Spleen (tissue), 11 donors: ENCODE data around the gene CGREF1. TPM values are rescaled to one million over a fixed set of nuclear protein-coding genes. Genes with fewer than 3 reads are reported as not detected.
"Not testable (repeated sequence)": the region's sequence is repeated elsewhere in the genome, so short reads cannot be mapped to it uniquely, and the experiment has no call there.

Source experiments
- DNase-seq: peaks from one replicate; pipeline ENCODE4 v3.0.0-alpha.2; 2020
- H3K27ac ChIP-seq, 8 donors: fragments of 200-600 bp; sonication (generic) in 7 of 8; 1 replicate in 4 of 8; 2 replicates in 4 of 8; pipeline versions ENCODE4 v1.5.0 to v1.8.0; 2016 to 2021; ENCODE audit warnings: inconsistent platforms in 4 of 8, mild to moderate bottlenecking in 4 of 8, moderate library complexity in 1 of 8
- H3K27me3 ChIP-seq, 7 donors: fragments of 200-600 bp; sonication (generic) in 6 of 7; replicated peaks in 1 of 7; 1 replicate in 4 of 7; 2 replicates in 3 of 7; pipeline versions ENCODE4 v1.5.0 to v1.8.0; 2016 to 2021; ENCODE audit warnings: inconsistent platforms in 3 of 7, mild to moderate bottlenecking in 1 of 7
- H3K36me3 ChIP-seq, 6 donors: fragments of 200-600 bp; sonication (generic) in 5 of 6; 1 replicate in 4 of 6; 2 replicates in 2 of 6; pipeline versions ENCODE4 v1.5.0 to v1.8.0; 2016 to 2021; ENCODE audit warnings: inconsistent platforms in 2 of 6
- H3K4me1 ChIP-seq, 6 donors: fragments of 200-600 bp; sonication (generic) in 5 of 6; 1 replicate in 3 of 6; 2 replicates in 3 of 6; pipeline versions ENCODE4 v1.5.0 to v1.8.0; 2016 to 2021; ENCODE audit warnings: inconsistent platforms in 3 of 6
- H3K4me3 ChIP-seq, 8 donors: fragments of 200-600 bp; sonication (generic) in 7 of 8; 1 replicate in 4 of 8; 2 replicates in 4 of 8; pipeline versions ENCODE4 v1.5.0 to v1.8.0; 2016 to 2021; ENCODE audit warnings: inconsistent platforms in 4 of 8, mild to moderate bottlenecking in 4 of 8, moderate library complexity in 2 of 8
- H3K9me3 ChIP-seq, 8 donors: fragments of 200-600 bp; sonication (generic) in 7 of 8; 1 replicate in 4 of 8; 2 replicates in 4 of 8; pipeline versions ENCODE4 v1.5.0 to v1.8.0; 2016 to 2021; ENCODE audit warnings: inconsistent platforms in 4 of 8
- CTCF ChIP-seq, 11 experiments: fragments of 200-600 bp in 7 of 11; fragments of 450-650 bp in 4 of 11; sonication (generic) in 4 of 11; IDR thresholded peaks in 8 of 11; conservative IDR thresholded peaks in 3 of 11; 1 replicate in 7 of 11; 2 replicates in 4 of 11; pipeline versions ENCODE4 v1.4.0 to v1.8.0; 2016 to 2021; ENCODE audit warnings: antibody characterized with exemption in 11 of 11, inconsistent platforms in 4 of 11, mild to moderate bottlenecking in 1 of 11
- POLR2A ChIP-seq, 3 donors: fragments of 450-650 bp; IDR thresholded peaks; one replicate each; pipeline ENCODE4 v1.5.1; 2017; ENCODE audit warnings: antibody characterized with exemption in 3 of 3, mild to moderate bottlenecking in 1 of 3
- POLR2AphosphoS5 ChIP-seq, 3 donors: sonication (generic); formaldehyde crosslinking; IDR thresholded peaks; one replicate each; pipeline ENCODE4 v1.5.1; 2017; ENCODE audit warnings: antibody characterized with exemption in 3 of 3
- WGBS, 5 donors: extraction: QIAGEN DNeasy Blood & Tissue Kit in 3 of 5; methylation state at CpG; one replicate each; pipeline versions ENCODE4 v1.1.5 to v1.1.7; 2013 to 2018; 5-methylcytosine and 5-hydroxymethylcytosine counted together
- intact Hi-C: fragments of 100-400 bp; cut with DNase I; formaldehyde crosslinking; loops from one replicate; pipeline ENCODE4 v1.15.0; 2023; ENCODE audit warnings: low total_unique reads
- polyA plus RNA-seq, 3 donors: library from polyadenylated mRNA; stranded (reverse); fragments of 200-250 nt; gene quantifications; one replicate each; pipeline ENCODE4 v1.2.1, GENCODE V29; 2013
- total RNA-seq, 7 donors: library from RNA; depleted of rRNA in 3 of 7; stranded (reverse); fragments of >200 nt in 3 of 7; fragmentation: NEBNext Ultra II Directional in 4 of 7; extraction: Animal tissue kit (Norgen Biotek cat#: 25700) in 4 of 7; gene quantifications; one replicate each; pipeline versions ENCODE4 v1.1.0 to v1.2.1, GENCODE V29; 2016 to 2021
- donor health status: healthy with polysubstance abuse.
- donor health status: DM: no; HTN: no; CAD: no; lungs with moderate emphysema.
- donor health status: DM: no; HTN: no; CAD: no.
- donor health status: Bipolar disorder and iron deficiency.
- donor health status: healthy.
- donor health status: DM: no; HTN: no; CAD: no.
- donor health status: DM: yes; HTN: yes; CAD: no.

CGREF1 gene
- total and polyA plus RNA-seq, 10 donors, result 0.17 to 0.82 (median 0.46) TPM; not detected in 3

GRCh38 chr2:27121906-27122305, 3.0 kb upstream of the CGREF1 start:
- TF ChIP-seq POLR2AphosphoS5 (IDR thresholded peaks at IDR 0.05), result no peak
- TF ChIP-seq POLR2A (IDR thresholded peaks at IDR 0.05), result no peak
- Histone ChIP-seq H3K4me1 (peaks cover 0 to 35% (median 23%) of the 10 kb centered on the region in 6 donors), H3K27ac (no peak overlapping the region), H3K4me3 (no peak overlapping the region), H3K27me3 (peaks cover 0 to 39% (median 22%) of the 10 kb centered on the region in 7 donors), H3K36me3 (no peaks in the 10 kb centered on the region), H3K9me3 (no peaks in the 10 kb centered on the region)
- 55 to 74% (median 61%) methylated on average over 2 of the region's 2 CpGs for WGBS, 5 donors
- DNase-seq, result peak; percentile 14
- intact Hi-C loops, result no loop called here

GRCh38 chr2:27119330-27119670, 372 bp upstream of the CGREF1 start:
- Histone ChIP-seq H3K27me3 (peaks cover 0 to 47% (median 22%) of the 10 kb centered on the region in 7 donors), H3K4me3 (peak overlapping the region in 5 of 8 donors; percentile 33 to 74 (median 39)), H3K4me1 (peaks cover 0 to 35% (median 23%) of the 10 kb centered on the region in 6 donors)
- 81 to 90% (median 82%) methylated on average over 7 to 8 of the region's 8 CpGs for WGBS, 5 donors
- H3K36me3 ChIP-seq, H3K27ac ChIP-seq, H3K9me3 ChIP-seq, DNase-seq, intact Hi-C loops: not testable (repeated sequence)

- H3K9me3 ChIP-seq, result no peaks in the 10 kb centered on the region
- H3K27ac ChIP-seq, result no peak overlapping the region
- DNase-seq, result no peak
- H3K36me3 ChIP-seq, result no peaks in the 10 kb centered on the region
- H3K4me1 ChIP-seq, result peaks cover 0 to 25% (median 18%) of the 10 kb centered on the region in 6 donors
- WGBS, 5 donors, result 29 to 33% (median 30%) methylated on average over 14 of the region's 14 CpGs
- intact Hi-C loops, result no loop called here
- TF ChIP-seq CTCF (IDR thresholded peaks at IDR 0.05 in 8 of 11, conservative IDR thresholded peaks at IDR 0.05 in 3 of 11) (no peak), POLR2AphosphoS5 (IDR thresholded peaks at IDR 0.05) (no peak), POLR2A (IDR thresholded peaks at IDR 0.05) (no peak)
- peaks cover 0 to 47% (median 22%) of the 10 kb centered on the region in 7 donors for H3K27me3 ChIP-seq
- H3K4me3 ChIP-seq, result peak overlapping the region in 6 of 8 donors; percentile 32 to 74 (median 38)
Observed at GRCh38 chr2:27117995-27118524, 868 bp downstream of the CGREF1 start.

GRCh38 chr2:27115519-27115918, 3.4 kb downstream of the CGREF1 start:
- Histone ChIP-seq H3K4me3 (no peak overlapping the region), H3K4me1 (peaks cover 0 to 16% (median 11%) of the 10 kb centered on the region in 6 donors), H3K27me3 (peaks cover 0 to 44% (median 22%) of the 10 kb centered on the region in 7 donors), H3K9me3 (no peaks in the 10 kb centered on the region), H3K36me3 (no peaks in the 10 kb centered on the region), H3K27ac (no peak overlapping the region)
- intact Hi-C loops, result no loop called here
- TF ChIP-seq POLR2AphosphoS5 (IDR thresholded peaks at IDR 0.05) (no peak), CTCF (IDR thresholded peaks at IDR 0.05 in 8 of 11, conservative IDR thresholded peaks at IDR 0.05 in 3 of 11) (no peak), POLR2A (IDR thresholded peaks at IDR 0.05) (no peak)
- DNase-seq, result no peak
- WGBS, 5 donors, result 58 to 75% (median 71%) methylated on average over 2 of the region's 2 CpGs

- intact Hi-C loops, H3K36me3 ChIP-seq, H3K9me3 ChIP-seq, DNase-seq, H3K27ac ChIP-seq, H3K4me3 ChIP-seq, H3K4me1 ChIP-seq: not testable (repeated sequence)
- peaks cover 0 to 11% (median 0%) of the 10 kb centered on the region in 7 donors for H3K27me3 ChIP-seq
- WGBS, 5 donors, result 88 to 97% (median 94%) methylated on average over 23 to 49 of the region's 49 CpGs
Observed at GRCh38 chr2:27111392-27112078, 7.4 kb downstream of the CGREF1 start.

GRCh38 chr2:27110603-27111352, 8.2 kb downstream of the CGREF1 start:
- intact Hi-C loops, H3K4me1 ChIP-seq, DNase-seq, H3K4me3 ChIP-seq, H3K9me3 ChIP-seq, H3K27ac ChIP-seq, H3K36me3 ChIP-seq: not testable (repeated sequence)
- 79 to 87% (median 84%) methylated on average over 24 of the region's 24 CpGs for WGBS, 5 donors
- peaks cover 0 to 14% (median 0%) of the 10 kb centered on the region in 7 donors for H3K27me3 ChIP-seq
